ENCODE data around the gene CALM3.

Gene CALM3

DNA sequence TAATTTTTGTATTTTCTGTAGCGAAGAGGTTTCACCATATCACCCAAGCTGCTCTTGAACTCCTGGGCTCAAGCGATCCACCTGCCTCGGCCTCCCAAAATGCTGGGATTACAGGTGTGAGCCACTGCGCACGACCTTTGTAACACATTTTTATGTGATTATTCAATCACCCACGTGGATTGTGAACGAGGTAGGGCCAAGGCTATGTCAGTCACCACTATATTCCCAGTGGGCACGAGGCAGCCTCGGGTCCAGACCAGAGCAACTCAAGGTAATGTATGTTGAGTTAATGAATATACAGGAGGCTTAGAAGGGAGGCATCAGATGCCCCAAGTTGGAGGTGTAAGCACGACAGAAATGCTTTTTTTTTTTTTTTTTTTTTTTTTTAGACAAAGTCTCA, 14.8 kb downstream of the CALM3 start:
- no peak for DNase-seq
- no peak for TF ChIP-seq POLR2A (IDR thresholded peaks at IDR 0.05; ENCODE audit: low read length)
- TF ChIP-seq GATA1 (IDR thresholded peaks at IDR 0.05; ENCODE audit: low read depth, low read length): no peak

DNA sequence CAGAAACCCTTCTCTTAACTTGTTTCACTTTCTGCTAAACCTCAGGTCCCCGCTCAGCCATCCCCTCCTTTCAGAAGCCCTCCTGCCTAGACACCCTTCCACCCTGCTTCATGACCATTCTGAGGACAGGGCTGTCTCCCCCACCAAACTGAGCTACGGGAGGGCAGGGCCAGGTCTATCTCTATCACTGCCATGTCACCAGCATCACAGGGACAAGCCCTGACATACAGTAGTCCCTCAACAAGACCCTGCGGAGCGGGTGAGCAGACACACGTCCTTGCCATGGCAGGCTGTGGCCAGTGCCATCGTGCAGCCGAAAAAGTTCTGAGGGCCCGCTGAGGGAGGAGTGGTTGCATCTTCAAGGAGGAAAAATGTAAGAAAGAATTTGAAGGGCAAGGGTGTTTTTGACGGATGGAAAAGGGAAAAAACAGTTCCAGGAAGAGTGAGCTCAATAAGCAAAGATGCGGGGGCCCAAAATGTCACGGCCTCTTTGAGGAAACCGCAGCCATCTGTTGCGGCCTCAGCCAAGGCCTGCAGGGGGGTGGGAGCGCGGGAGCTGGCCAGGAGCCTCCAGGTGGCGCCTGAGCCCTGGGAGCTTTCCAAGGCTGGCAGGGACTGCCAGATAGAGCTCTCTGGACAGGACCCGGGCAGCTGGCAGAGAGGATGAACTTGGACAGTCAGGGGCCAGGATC, 15.6 kb downstream of the CALM3 start:
- TF ChIP-seq POLR2A (IDR thresholded peaks at IDR 0.05; ENCODE audit: low read length) (no peak), GATA1 (IDR thresholded peaks at IDR 0.05; ENCODE audit: low read depth, low read length) (no peak)
- DNase-seq: peak; percentile 28 to 37

DNA sequence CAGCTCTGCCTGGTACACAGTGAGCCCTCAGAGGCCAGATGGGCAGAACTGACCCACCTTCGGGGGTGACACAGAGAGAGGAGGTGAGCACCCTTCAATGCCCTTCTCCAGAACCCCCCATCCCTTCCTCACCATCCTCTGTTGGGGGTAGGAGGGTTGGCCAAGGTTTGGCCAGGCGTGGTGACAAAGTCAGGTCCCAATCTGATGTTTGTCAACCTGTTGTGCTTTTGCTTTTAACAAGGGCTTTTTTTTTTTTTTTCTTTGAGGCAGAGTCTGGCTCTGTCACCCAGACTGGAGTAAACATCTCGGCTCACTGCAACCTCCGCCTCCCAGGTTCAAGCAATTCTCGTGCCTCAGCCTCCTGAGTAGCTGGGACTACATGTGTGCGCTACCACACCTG, 16.5 kb downstream of the CALM3 start:
- no peak for DNase-seq
- TF ChIP-seq POLR2A (IDR thresholded peaks at IDR 0.05; ENCODE audit: low read length): no peak
- no peak for TF ChIP-seq GATA1 (IDR thresholded peaks at IDR 0.05; ENCODE audit: low read depth, low read length)

DNA sequence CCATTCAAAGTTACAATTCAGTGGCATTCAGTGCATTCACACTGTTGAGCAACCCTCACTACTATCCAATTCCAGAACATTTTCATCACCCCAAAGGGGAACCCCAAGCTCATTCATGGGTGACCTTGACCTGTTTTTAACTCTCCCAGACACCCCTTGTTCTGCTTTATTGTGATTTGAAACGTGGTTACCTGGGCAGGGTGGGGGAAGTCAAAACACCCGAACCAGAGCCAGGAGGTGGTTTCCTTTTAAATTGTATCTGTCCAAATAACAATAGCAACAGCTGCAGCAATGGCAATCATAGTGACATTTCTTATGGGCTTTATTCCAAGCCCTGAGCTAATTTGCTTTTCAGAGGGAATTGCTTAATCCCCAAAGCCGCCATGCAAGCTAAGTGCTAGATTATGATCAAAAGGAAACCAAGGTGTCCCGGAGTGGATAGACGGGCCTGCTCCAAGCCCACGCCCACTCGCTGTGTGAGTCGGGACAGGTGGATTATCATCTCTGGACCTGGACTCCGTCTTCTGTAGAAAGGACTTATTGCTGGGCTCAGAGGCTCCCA, 17.6 kb downstream of the CALM3 start:
- no peak for DNase-seq
- no peak for TF ChIP-seq GATA1 (IDR thresholded peaks at IDR 0.05; ENCODE audit: low read depth, low read length)
- no peak for TF ChIP-seq POLR2A (IDR thresholded peaks at IDR 0.05; ENCODE audit: low read length)

DNA sequence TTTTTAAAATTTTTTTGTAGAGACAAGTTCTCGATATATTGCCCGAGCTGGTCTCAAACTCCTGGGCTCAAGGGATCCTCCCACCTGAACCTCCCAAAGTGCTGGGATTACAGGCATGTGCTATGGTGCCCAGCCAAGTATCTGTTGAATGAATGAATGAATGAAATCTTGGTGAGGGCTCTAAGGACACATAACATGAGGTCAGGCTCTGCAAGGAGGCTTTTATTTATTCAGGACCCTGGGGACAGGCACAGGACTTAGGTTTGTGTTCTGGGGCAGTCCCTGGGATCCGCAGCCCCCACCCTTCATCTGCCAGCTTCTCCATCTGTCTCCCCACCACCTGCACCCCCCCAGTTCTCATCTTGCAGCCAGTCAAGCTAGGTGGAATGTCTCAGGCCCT, 19.1 kb downstream of the CALM3 start:
- no peak for TF ChIP-seq GATA1 (IDR thresholded peaks at IDR 0.05; ENCODE audit: low read depth, low read length)
- no peak for TF ChIP-seq POLR2A (IDR thresholded peaks at IDR 0.05; ENCODE audit: low read length)
- no peak for DNase-seq

- no peak for TF ChIP-seq POLR2A (IDR thresholded peaks at IDR 0.05; ENCODE audit: low read length)
- no peak for TF ChIP-seq GATA1 (IDR thresholded peaks at IDR 0.05; ENCODE audit: low read depth, low read length)
- DNase-seq: no peak
Measured at GRCh38 chr19:46620716-46621115, 19.6 kb downstream of the CALM3 start.

DNA sequence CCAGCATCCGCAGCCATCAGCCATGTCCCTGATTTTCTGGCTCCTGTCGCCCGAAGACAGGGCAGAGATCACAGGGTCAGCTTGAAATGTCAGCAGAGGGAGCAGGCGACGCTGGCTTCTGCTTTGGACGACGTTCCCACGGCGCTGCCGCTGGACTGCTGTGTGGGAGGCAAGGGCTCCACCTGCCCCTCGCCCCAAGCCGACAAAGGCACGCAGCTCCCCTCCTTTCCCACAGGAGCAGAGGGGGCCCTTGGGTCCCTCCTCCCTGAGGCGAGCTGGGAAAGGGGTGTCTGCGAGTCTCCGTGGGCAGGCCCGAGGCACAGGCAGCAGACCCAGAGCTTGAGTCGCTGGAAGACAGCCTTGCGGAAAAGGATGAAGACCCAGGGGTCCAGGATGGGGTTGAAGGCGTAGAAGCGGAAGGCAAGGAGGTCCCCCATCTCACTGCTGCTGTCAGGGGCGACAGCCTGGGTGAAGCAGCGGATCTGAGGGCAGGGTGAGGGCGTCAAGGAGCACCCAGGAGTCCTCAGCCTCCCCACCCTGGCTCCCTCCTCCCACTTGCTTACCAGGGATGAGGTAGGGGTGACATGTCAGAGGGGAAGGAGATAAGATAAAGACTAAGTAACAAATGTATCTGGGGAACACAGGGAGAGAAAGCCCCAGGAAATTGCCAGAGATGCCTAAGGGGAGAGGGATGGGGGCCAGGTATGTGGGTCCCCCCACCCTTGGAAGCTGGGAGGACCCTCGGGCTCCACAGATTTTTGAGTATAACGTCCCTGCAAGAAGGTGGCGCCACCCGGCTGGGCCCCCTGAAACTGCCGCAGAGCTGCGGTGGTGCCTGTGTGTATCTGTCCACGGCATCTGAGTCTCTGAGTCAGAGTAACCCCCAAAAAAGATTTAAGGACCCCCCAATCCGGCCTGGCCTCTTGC, 20.3 kb downstream of the CALM3 start:
- no peak for DNase-seq
- no peak for TF ChIP-seq GATA1 (IDR thresholded peaks at IDR 0.05; ENCODE audit: low read depth, low read length)
- TF ChIP-seq POLR2A (IDR thresholded peaks at IDR 0.05; ENCODE audit: low read length): no peak

GRCh38 chr19:46622118-46622446, 21.0 kb downstream of the CALM3 start:
- DNase-seq: no peak
- TF ChIP-seq POLR2A (IDR thresholded peaks at IDR 0.05; ENCODE audit: low read length) (no peak), GATA1 (IDR thresholded peaks at IDR 0.05; ENCODE audit: low read depth, low read length) (no peak)

GRCh38 chr19:46623915-46624502, 22.9 kb downstream of the CALM3 start:
- TF ChIP-seq POLR2A (IDR thresholded peaks at IDR 0.05; ENCODE audit: low read length) (no peak), GATA1 (IDR thresholded peaks at IDR 0.05; ENCODE audit: low read depth, low read length) (no peak)
- no peak for DNase-seq

- TF ChIP-seq POLR2A (IDR thresholded peaks at IDR 0.05; ENCODE audit: low read length): no peak
- no peak for TF ChIP-seq GATA1 (IDR thresholded peaks at IDR 0.05; ENCODE audit: low read depth, low read length)
- DNase-seq: peak in 1 of 2 experiments; percentile 21
Measured at GRCh38 chr19:46624958-46625661, 24.0 kb downstream of the CALM3 start, which contains the start of gene PTGIR. PTGIR (minus strand) TSS chr19:46625089; CDS start chr19:46624225, 864 bp downstream.

- TF ChIP-seq POLR2A (IDR thresholded peaks at IDR 0.05; ENCODE audit: low read length): no peak
- TF ChIP-seq GATA1 (IDR thresholded peaks at IDR 0.05; ENCODE audit: low read depth, low read length): no peak
- DNase-seq: no peak
Measured at GRCh38 chr19:46625731-46626130, 24.6 kb downstream of the CALM3 start.

GRCh38 chr19:46626446-46626845, 25.3 kb downstream of the CALM3 start:
- no peak for DNase-seq
- TF ChIP-seq GATA1 (IDR thresholded peaks at IDR 0.05; ENCODE audit: low read depth, low read length) (no peak), POLR2A (IDR thresholded peaks at IDR 0.05; ENCODE audit: low read length) (no peak)

DNA sequence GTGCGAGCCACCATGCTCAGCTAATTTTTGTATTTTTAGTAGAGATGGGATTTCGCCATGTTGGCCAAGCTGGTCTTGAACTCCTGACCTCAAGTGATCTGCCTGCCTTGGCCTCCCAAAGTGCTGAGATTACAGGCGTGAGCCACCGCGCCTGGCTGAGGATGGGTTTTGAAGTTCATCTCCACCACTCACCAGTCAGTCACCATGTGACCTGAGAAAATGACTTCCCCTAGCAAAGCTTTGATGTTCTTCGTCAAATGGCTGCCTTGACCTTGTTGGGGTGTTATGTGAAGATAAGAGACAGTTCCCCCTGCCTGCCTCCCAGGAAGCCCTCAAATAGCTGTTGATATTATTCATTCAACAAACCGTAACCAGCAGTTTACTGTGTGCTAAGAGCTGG, 27.8 kb downstream of the CALM3 start:
- peak; percentile 17 to 61 for DNase-seq

Data from erythroblast (primary cell).